D721Med (cell line): Measurements from ENCODE around the gene DEFB125.
"Not testable (repeated sequence)": the region's sequence is repeated elsewhere in the genome, so short reads cannot be mapped to it uniquely, and the experiment has no call there.

ENCODE experiments used
- DNase-seq: peaks from one replicate; pipeline ENCODE4 v3.0.0; 2011; ENCODE audit warnings: low spot score; ENCODE audit not compliant: insufficient read length
- FAIRE-seq: peaks from 2 replicates; lab custom pipeline; 2011; peaks lifted over from hg19 to GRCh38; lab: Jason Lieb, UNC
- TF ChIP-seq, protein P1 (sequence below): IDR thresholded peaks from 2 replicates; pipeline ENCODE4 v1.5.1; 2012; ENCODE audit warnings: mild to moderate bottlenecking, control low read depth; ENCODE audit not compliant: insufficient read depth; ENCODE audit errors: missing control alignments

The DEFB125 gene

DNA sequence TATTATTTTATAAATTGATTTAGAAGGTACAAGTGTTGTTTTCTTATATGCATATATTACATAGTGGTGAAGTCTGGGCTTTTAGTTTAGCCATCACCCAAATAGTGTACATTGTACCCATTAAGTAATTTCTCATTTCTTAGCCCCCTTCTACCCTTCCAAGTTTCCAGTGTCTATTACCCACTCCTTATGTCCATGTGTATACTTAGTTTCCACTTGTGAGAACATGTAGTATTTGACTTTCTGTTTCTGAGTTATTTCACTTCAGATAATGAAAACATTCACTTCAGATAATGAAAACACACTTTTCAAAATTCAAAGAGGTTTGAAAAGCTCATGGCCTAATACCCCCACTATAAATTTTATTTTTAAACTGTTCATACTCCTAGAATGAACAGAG, 14.5 kb downstream of the DEFB125 start:
- DNase-seq (no peak), FAIRE-seq (no peak)
- TF ChIP-seq, protein P1, sequence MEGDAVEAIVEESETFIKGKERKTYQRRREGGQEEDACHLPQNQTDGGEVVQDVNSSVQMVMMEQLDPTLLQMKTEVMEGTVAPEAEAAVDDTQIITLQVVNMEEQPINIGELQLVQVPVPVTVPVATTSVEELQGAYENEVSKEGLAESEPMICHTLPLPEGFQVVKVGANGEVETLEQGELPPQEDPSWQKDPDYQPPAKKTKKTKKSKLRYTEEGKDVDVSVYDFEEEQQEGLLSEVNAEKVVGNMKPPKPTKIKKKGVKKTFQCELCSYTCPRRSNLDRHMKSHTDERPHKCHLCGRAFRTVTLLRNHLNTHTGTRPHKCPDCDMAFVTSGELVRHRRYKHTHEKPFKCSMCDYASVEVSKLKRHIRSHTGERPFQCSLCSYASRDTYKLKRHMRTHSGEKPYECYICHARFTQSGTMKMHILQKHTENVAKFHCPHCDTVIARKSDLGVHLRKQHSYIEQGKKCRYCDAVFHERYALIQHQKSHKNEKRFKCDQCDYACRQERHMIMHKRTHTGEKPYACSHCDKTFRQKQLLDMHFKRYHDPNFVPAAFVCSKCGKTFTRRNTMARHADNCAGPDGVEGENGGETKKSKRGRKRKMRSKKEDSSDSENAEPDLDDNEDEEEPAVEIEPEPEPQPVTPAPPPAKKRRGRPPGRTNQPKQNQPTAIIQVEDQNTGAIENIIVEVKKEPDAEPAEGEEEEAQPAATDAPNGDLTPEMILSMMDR, result no peak

DNA sequence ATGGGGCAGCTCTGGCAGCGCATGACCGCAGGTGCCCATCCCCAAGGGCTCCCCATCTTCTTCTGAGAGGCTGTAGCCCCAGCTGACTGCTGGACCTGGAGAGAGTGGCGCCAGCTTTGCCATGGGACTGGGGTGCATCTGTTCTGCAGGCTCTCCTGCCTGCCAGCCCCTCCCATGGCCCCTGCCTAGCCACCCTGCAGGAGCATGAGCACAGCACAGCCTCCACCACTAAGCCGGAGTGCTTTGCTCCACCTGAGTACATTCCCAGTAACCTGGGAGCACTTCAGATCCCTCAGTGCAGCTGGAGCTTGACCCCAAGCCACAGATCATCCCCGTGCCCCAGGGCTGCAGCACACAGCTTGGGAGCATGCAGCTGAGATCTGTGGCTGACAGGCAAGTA, 16.0 kb downstream of the DEFB125 start:
- FAIRE-seq (no peak), DNase-seq (no peak)
- TF ChIP-seq, protein P1, result no peak

DNA sequence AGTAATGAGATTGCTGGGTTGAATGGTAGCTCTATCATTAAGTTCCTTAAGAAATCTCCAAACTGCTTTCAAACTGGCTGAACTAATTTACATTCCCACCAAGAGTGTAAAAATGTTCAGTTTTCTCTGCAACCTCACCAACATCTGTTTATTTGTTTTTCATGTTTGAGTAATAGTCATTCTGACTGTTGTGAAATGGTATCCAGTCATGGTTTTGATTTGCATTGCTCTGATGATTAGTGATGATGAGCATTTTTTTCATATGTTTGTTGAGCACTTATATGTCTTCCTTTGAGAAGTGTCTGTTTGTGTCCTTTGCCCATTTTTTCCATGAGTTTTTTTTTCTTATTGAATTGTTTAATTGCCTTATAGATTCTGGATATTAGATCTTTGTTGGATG, 24.9 kb downstream of the DEFB125 start:
- TF ChIP-seq, protein P1, result no peak
- DNase-seq (no peak), FAIRE-seq (no peak)

DNA sequence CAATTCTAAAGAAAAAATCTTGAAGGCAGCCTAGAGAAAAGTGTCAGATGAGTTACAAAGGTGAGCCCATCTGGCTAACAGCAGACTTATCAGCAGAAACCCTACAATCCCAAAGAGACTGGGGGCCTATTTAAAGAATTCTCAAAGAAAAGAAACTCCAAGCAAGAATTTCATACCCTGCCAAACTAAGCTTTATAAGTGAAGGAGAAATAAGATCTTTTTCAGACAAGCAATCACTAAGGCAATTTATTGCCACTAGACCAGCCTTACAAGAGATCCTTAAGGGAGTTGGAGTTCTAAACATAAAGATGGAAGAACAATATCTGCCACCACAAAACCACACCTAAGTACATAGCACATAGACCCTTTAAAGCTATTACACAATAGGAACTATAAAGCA, 30.0 kb downstream of the DEFB125 start:
- FAIRE-seq (no peak), DNase-seq (no peak)
- TF ChIP-seq, protein P1, result no peak

DNA sequence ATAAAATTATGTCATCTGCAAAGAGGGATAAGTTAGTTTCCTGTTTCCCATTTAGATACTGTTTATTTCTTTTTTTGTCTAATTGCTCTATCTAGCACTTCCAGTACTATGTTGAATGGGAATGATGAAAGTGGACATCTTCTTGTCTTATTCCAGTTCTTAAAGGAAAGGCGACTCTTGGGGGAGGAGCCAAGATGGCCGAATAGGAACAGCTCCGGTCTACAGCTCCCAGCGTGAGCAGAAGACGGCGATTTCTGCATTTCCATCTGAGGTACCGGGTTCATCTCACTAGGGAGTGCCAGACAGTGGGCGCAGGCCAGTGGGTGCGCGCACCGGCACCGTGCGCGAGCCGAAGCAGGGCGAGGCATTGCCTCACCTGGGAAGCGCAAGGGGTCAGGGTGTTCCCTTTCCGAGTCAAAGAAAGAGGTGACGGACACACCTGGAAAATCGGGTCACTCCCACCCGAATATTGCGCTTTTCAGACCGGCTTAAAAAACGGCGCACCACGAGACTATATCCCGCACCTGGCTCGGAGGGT, 42.4 kb downstream of the DEFB125 start:
- FAIRE-seq, DNase-seq: not testable (repeated sequence)

DNA sequence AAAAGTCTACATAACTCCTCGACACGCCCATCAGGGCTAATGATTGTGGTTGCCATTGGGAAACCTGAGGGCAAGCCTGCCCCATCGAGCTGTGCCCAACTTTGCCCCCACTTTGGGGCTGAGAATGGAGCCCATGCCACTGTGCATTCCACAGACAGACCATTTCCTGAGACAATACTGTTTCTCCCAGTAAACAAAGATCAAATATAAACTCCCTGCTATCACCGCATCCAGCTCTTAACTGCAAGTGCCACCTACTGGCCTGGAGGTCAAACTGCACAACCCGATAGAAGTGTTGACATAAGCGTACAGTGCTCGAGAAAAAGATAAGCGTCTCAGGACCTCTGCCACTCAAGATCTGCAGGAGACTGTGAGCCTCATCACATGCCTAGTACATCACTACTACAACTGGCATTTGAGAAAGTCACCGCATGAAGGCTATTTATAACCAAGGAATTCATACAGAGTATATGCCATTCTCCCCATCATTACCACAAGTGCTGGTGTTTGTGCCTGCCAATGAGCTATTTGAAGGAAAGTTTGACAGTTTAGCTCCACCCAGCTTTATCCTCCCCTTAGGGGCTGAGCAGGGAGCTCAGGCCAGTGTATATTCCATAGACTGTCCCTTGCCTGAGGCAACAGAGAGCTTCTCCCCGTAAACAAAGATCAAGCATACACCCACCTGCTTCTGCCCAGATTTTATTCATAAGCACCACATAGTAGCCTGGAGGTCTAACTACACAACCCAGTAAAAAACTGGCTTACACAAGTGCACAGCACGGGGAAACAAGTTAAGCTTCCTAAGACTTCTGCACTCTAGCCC, 50.4 kb downstream of the DEFB125 start:
- DNase-seq (no peak), FAIRE-seq (no peak)
- TF ChIP-seq, protein P1, result peak; percentile 29

DNA sequence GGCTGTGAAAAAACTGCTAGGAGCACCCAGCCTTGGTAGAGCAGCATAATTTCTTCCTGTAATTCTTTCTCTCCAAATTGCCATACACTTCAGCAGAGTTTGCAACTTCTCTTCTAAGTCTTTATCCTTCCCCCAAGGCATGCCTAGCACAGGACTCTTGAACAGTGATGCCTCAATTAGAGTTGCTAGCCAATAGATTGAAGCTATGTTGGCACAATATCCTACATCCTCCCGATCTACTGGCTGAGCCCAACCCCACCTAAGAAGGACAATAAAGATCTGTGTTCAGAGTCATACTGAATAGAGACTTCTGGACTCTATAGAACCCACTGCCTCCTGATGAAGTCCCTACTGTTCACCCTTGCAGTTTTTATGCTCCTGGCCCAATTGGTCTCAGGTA, 54.8 kb downstream of the DEFB125 start, which contains the start of gene DEFB126:
Gene DEFB126, plus strand, starts transcription at position 301 of the 400 bp plus-strand sequence. Its CDS starts 39 bp downstream, at position 340.
- TF ChIP-seq, protein P1, result no peak
- FAIRE-seq (no peak), DNase-seq (no peak)
